Effector memory CD4-positive, alpha-beta T cell (primary cell): ENCODE results near the gene DDIAS.

ENCODE experiments used
- DNase-seq, 3 donors: peaks; one replicate each; pipeline ENCODE4 v3.0.0-alpha.2; 2020
- H3K27ac ChIP-seq: 2 replicates; pipeline ENCODE4 v1.7.0; 2013; ENCODE audit warnings: mild to moderate bottlenecking, low read length, moderate library complexity; ENCODE audit not compliant: insufficient read depth, poor library complexity, severe bottlenecking
- H3K27me3 ChIP-seq: replicated peaks from 2 replicates; pipeline ENCODE4 v1.7.0; 2013; ENCODE audit warnings: mild to moderate bottlenecking, low read length; ENCODE audit not compliant: insufficient read depth, control insufficient read depth, poor library complexity, severe bottlenecking
- H3K36me3 ChIP-seq: 2 replicates; pipeline ENCODE4 v1.7.0; 2013; ENCODE audit warnings: mild to moderate bottlenecking, low read length, moderate library complexity; ENCODE audit not compliant: control insufficient read depth, insufficient read depth
- H3K4me1 ChIP-seq: 2 replicates; pipeline ENCODE4 v1.7.0; 2013; ENCODE audit warnings: low read length, mild to moderate bottlenecking; ENCODE audit not compliant: control insufficient read depth, insufficient read depth, poor library complexity, severe bottlenecking
- H3K4me3 ChIP-seq: 2 replicates; pipeline ENCODE4 v1.7.0; 2013; ENCODE audit warnings: low read length, low read depth, mild to moderate bottlenecking; ENCODE audit not compliant: insufficient read depth, poor library complexity, severe bottlenecking
- H3K9me3 ChIP-seq: 2 replicates; pipeline ENCODE4 v1.7.0; 2013; ENCODE audit warnings: mild to moderate bottlenecking, low read length, moderate library complexity; ENCODE audit not compliant: control insufficient read depth

DDIAS gene

GRCh38 chr11:82889133-82890001, 12.2 kb upstream of the DDIAS start:
- DNase-seq: no peak
- no peak overlapping the region for H3K27ac ChIP-seq
- H3K9me3 ChIP-seq: no peaks in the 10 kb centered on the region
- no peaks in the 10 kb centered on the region for H3K36me3 ChIP-seq
- H3K27me3 ChIP-seq: no peaks in the 10 kb centered on the region
- H3K4me3 ChIP-seq: no peak overlapping the region
- H3K4me1 ChIP-seq: no peaks in the 10 kb centered on the region

DNA sequence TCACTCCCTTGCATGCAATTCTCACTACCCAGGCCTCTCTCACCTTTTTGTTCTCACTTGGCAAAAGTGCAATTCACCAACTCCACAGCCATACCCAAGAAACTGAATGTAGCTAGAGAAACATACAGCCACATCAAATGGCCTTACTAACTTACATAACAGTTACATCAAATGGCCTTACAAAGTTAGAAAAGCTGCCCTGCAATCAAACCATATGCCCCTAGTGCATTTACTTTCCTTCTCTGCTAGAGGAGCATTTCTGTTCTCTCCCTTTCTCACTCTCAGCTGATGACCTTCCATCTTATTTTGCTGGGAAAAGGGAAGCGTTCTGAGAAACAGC, 11.6 kb upstream of the DDIAS start:
- H3K36me3 ChIP-seq: no peaks in the 10 kb centered on the region
- no peaks in the 10 kb centered on the region for H3K27me3 ChIP-seq
- H3K4me1 ChIP-seq: no peaks in the 10 kb centered on the region
- H3K9me3 ChIP-seq: no peaks in the 10 kb centered on the region
- no peak for DNase-seq
- no peak overlapping the region for H3K4me3 ChIP-seq
- H3K27ac ChIP-seq: no peak overlapping the region

- Histone ChIP-seq H3K27ac (no peak overlapping the region), H3K4me3 (no peak overlapping the region), H3K27me3 (no peaks in the 10 kb centered on the region), H3K36me3 (no peaks in the 10 kb centered on the region), H3K4me1 (no peaks in the 10 kb centered on the region), H3K9me3 (no peaks in the 10 kb centered on the region)
- DNase-seq: no peak
These were observed 10.6 kb upstream of the DDIAS start for GRCh38 chr11:82890936-82891335.

- Histone ChIP-seq H3K27ac (no peak overlapping the region), H3K4me1 (no peaks in the 10 kb centered on the region)
- DNase-seq: no peak
These were observed 8.8 kb upstream of the DDIAS start for GRCh38 chr11:82892611-82893169.

GRCh38 chr11:82895437-82896091, 6.0 kb upstream of the DDIAS start:
- H3K27me3 ChIP-seq: no peaks in the 10 kb centered on the region
- DNase-seq: no peak
- no peak overlapping the region for H3K27ac ChIP-seq
- H3K9me3 ChIP-seq: no peaks in the 10 kb centered on the region
- H3K4me1 ChIP-seq: peaks cover 9% of the 10 kb centered on the region
- H3K4me3 ChIP-seq: no peak overlapping the region
- H3K36me3 ChIP-seq: no peaks in the 10 kb centered on the region

More at GRCh38 chr11:82892611-82893169, 8.8 kb upstream of the DDIAS start:
- Histone ChIP-seq H3K4me3 (no peak overlapping the region), H3K36me3 (no peaks in the 10 kb centered on the region), H3K27me3 (no peaks in the 10 kb centered on the region), H3K9me3 (no peaks in the 10 kb centered on the region)

DNA sequence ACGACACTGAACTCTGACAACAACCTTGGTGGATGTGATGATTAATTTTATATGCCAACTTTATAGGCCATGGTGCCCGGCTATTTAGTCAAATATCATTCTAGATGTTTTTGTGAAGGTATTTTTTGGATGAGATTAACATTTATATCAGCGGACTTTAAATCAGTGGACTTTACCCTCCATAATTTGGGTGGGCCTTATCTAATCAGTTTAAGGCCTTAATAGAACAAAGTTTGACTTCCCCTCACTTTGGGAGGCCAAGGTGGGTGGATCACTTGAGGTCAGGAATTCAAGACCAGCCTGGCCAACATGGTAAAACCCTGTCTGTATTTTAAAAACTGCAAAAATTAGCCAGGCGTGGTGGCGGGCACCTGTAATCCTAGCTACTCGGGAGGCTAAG, 5.4 kb upstream of the DDIAS start:
- Histone ChIP-seq H3K4me3 (no peak overlapping the region), H3K27ac (no peak overlapping the region), H3K27me3 (no peaks in the 10 kb centered on the region), H3K4me1 (peaks cover 9% of the 10 kb centered on the region), H3K9me3 (no peaks in the 10 kb centered on the region), H3K36me3 (no peaks in the 10 kb centered on the region)
- no peak for DNase-seq

DNA sequence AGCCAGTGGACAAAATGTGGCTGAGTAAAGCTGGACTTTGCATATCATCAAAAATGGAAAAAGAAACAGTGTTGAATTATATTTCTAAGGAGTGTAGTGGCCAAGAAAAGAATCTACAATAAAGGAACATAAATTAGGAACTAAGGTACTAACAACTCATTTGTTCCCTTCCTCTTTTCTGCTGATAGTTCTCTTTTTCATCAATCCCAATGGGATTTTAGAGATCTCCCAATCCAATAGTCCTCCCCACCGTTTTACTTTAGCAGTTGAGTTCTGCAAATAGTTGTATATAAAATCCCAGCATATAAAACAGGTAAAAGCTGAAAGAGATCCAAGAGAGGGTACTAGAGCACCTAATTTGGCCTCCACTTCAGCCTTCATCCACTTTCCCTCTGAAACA, 3.3 kb upstream of the DDIAS start:
- Histone ChIP-seq H3K27ac (no peak overlapping the region), H3K4me3 (no peak overlapping the region), H3K4me1 (peaks cover 9% of the 10 kb centered on the region), H3K27me3 (no peaks in the 10 kb centered on the region), H3K36me3 (no peaks in the 10 kb centered on the region), H3K9me3 (no peaks in the 10 kb centered on the region)
- DNase-seq: no peak

DNA sequence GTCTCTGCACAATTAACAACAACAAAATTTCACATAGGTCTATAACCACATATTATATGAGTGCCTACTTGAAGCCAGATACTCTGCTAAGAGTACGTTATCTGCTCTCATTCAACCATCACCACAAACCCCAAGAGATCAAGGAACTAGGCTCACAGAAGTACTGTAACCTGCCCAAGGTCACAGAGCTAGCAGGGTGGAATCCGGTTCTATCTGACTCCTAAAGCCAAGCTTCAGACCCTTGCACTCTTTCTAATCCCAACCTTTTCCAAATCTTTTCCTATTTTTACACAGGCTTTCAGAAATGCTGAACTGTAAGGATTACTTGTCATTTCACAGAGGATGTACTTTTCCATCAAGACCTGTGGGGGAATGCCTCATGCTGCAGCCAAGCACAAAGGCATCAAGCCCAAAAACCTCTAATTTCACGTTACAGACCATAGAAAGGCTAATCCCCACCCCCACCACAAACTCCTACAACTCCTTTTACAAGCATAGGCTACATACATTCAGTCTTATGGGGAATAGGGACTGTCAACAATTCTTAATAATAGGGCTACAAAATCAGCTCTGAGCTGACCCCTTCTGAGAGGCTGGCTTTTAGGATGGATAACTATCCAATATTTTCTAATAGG, 2.2 kb upstream of the DDIAS start:
- Histone ChIP-seq H3K27ac (no peak overlapping the region), H3K4me3 (peak overlapping the region; percentile 82), H3K4me1 (peaks cover 9% of the 10 kb centered on the region), H3K36me3 (no peaks in the 10 kb centered on the region), H3K27me3 (no peaks in the 10 kb centered on the region), H3K9me3 (no peaks in the 10 kb centered on the region)
- DNase-seq: no peak

- H3K4me1 ChIP-seq: peaks cover 9% of the 10 kb centered on the region
- no peaks in the 10 kb centered on the region for H3K9me3 ChIP-seq
- peak overlapping the region; percentile 91 for H3K27ac ChIP-seq
- peak overlapping the region; percentile 82 for H3K4me3 ChIP-seq
- H3K36me3 ChIP-seq: no peaks in the 10 kb centered on the region
- no peaks in the 10 kb centered on the region for H3K27me3 ChIP-seq
- no peak for DNase-seq
These were observed 1.6 kb upstream of the DDIAS start for GRCh38 chr11:82899957-82900276.
